HG02884 (cell line): ENCODE measurements around the gene LRRC27.
A peak's percentile ranks its signal among the peaks of the same experiment; 100 is the strongest.

Source experiments
- ATAC-seq: cut with Tn5 transposase; IDR thresholded peaks from one replicate; pipeline ENCODE4 v1.9.1; 2021; ENCODE audit warnings: mild to moderate bottlenecking, moderate library complexity; ENCODE audit not compliant: unreplicated experiment

The LRRC27 gene

DNA sequence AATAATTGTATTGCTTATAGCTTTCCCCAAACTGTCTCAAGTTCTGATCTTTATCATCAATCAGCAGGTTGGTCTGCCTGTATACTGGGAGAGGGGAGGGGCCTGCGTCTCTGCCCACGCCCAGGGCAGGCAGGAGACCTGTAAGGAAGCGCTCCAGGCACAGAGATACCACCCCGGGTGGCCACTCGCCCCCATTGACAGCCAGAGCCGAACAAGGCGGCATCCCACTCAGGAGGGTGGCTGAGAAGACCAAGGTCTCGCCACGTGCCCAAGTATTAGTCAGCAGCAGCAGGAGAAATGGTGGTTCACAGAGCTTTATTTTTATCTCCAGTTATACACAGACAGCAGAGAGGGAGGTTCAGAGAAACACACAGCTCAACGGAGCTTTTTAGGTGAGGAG is 31.4 kb upstream of the LRRC27 start:
- no peak for ATAC-seq

DNA sequence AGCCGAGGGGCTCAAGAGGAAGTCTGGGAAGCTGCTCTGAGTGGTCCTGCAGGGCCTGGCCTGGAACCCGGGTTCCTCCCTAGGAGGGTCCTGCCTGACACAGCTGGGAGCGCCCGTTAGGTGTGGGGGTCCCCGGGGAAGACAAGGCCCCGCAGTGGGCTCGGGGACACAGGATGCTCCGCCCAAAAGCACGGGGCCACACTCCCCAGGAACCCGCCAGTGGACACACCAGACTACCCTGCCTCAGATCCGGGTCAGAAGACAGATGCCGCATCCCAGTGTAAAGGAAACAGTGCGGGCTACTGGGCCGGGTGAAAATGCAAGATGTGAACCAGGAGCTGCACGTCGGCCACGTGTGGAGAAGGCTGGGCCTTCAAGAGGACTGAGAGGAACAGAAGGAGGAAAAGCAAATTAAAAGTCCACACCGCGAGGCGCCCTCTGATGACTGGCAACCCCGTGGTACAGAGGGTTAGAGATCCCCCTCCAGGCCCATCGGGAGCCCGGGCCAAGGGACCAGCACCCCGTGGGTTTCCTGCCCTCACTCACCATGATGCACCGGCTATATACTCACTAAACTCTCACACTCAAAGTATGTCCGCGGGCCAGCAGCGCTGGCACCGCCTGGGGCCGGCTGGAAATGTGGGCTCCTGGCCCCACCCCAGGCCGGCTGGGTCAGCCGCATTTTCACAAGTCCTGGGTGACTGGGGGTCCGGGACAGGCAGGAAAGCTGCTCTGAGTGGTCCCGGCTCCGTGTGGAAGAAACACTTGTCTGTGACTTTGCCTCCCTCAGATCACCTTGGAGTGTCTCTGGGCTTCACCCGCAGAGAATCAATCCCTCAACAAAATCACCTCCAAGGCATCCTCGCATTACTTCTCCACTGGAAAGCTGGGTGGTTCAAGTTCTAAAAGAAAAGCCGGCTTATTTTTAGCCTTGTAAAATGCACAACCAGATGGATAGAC is 30.3 kb upstream of the LRRC27 start:
- ATAC-seq = no peak

GRCh38 chr10:132302421-132303310 is 29.3 kb upstream of the LRRC27 start:
- ATAC-seq = no peak

DNA sequence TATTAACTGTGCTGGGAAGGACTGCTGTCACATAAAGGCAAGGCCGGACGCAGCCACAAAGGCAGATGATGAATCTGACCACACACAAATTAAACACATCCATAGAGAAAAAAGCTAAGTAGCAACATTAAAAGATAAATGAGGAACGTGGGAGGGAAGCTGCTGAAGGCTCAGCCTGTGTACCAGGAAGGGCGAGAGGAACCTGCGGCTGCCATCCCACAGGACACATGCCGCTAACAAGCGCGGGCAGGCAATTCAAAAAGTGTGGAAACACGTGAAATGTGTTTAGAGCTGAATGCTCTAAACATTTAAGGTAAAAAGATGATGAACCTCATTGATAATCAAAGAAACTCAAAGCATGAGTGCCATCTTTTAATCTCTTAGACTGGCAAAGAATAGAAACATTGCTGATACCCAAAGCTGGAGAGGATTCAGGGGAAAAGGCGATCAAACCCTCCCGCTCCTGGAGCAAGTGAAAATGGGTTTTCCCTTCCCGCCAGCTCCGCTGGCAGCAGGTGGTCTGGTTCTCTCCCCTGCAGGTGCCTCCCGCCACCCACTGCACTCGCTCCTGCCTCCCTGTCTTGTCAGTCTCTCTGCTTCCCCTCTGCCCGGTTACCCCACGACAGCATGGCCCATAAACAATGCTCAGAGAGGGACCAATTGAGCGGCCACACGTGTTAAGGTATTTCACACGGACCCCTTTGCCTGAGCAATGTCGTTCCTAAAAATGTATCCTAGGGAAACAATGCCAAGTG is 28.5 kb upstream of the LRRC27 start:
- no peak for ATAC-seq

GRCh38 chr10:132304756-132305509 is 27.1 kb upstream of the LRRC27 start:
- ATAC-seq = no peak

DNA sequence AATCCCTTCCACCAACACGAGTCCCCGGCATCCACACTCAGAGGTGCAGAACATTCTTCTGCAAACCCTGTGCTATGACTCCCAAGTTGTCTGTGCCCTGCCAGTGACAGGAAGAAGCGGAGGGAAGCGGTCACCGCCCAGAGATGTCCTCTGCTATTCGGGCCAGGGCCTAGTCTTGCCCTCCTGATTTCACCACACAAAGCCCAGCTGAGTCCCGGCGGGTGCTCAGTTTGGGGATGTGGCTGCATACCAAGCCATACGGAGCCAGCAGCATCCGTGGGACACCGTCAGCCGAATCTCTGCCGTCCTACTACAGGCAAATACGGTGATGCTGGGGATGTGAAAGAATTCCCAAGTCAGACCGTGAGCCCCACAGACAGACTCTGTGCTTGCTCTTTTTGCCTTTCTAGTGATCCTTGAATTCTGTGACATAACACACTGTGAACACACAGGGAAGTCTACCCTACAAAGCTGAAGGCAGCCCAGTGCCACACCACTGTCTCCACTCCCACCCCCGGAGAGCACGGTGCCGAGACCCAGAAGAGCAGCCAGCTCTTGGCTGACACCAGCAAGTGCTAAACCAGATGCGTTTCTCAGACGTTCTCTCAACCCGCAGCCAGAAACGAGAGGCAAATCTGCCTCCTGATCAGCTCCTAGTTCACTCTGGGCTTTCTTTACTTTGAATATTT is 26.2 kb upstream of the LRRC27 start:
- ATAC-seq = no peak

- ATAC-seq = no peak
Measured at GRCh38 chr10:132306343-132306685, 25.7 kb upstream of the LRRC27 start.

DNA sequence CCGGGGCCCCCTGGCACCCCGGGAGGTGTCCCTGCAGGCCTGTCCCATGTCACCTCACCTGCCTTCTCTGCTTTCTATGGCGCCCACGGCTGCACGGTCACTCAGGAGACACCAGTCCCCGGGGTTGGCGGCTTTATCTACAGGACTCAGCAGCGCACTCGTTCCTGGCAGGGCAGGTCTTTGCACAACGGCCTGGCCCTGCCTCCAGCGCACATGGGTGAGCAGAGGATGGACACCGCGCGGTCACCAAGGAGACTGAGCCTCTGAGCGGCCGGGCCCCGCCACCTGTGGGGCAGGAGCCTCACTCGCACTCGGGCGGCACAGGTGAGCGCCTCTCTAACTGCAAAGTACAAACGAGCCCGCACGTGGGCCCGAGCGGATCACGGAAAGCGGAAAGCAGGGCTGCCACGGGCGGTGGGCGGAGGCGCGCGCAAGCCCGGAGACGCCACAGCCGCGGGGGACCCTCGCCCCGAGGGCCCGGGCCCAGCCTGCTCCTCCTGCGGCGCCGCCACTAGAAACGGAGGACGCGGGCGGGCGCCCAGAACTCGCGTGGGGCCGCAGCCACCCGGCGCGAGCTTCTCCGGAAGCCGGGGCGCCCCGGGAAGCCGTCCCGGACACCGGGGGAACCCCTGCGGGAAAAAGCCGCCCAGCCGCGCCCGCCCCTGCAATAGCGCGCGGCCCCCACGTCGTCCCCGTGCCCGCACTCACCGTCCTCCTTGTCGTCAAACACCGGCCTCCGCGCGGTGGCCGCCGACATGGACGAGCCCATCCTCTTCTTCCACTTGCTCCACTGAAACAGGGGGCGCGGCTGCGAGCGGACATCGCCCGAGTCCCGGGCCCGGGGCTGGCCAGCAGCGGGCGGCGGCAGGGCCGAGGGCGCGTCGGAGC is 24.9 kb upstream of the LRRC27 start:
- ATAC-seq = peak; percentile 9

- ATAC-seq = peak; percentile 63
Measured at GRCh38 chr10:132307823-132308586, 24.0 kb upstream of the LRRC27 start, which contains the start of gene STK32C. STK32C (minus strand) TSS chr10:132307950; CDS start chr10:132307833, 117 bp downstream.

- ATAC-seq = no peak
Measured at GRCh38 chr10:132308587-132309470, 23.2 kb upstream of the LRRC27 start.

DNA sequence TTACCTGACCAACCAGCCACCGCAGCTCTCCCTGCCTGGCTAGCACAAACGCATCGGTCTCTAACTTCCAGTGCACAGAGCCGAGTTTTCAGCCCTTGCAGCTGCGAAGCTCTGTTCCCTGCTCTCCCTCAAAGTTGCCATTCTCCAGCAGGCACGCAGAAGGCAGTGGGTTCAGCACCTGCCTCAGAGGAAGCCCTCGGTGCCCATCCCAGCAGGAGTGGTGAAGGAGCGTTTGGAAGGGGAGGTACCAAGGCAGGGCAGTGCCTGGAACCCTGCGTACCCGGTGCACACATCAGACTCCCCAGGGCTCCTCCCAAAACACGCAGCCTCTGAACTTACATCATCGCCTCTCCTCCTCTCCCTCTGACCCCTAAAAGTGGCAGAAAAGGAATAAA is 22.5 kb upstream of the LRRC27 start:
- no peak for ATAC-seq

GRCh38 chr10:132309879-132310591 is 22.0 kb upstream of the LRRC27 start:
- no peak for ATAC-seq

- ATAC-seq = no peak
Measured at GRCh38 chr10:132310701-132311337, 21.2 kb upstream of the LRRC27 start.

GRCh38 chr10:132311338-132311939 is 20.6 kb upstream of the LRRC27 start:
- ATAC-seq = no peak

DNA sequence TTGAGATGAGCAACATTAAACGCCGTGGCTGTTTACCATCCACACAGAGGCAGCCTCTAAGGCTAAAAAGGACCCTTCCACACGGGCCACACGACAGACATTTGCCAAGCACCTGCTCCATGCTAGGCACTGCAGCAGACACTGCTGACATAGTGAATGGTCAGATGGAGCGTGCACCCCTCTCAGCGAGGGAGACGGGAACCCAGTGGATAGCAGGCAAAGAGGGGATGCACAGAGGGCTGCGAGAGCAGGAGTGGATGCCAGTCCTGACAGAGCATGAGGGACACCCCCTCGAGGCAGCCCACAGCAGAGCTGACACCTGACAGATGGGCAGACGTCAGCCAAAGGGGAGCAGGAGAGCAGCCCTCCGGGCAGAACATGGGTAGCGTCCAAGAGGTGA is 18.7 kb upstream of the LRRC27 start:
- ATAC-seq = no peak
